H1 (cell line): ENCODE results near the gene CKLF. TPM values are rescaled to one million over a fixed set of nuclear protein-coding genes. Genes with fewer than 3 reads are reported as not detected.
A peak's percentile ranks its signal among the peaks of the same experiment; 100 is the strongest.

Experiments used
- ASH2L ChIP-seq: fragments of 200-600, 300-600 bp; sonication (generic); IDR thresholded peaks from one replicate; pipeline ENCODE4 v1.7.1; 2017; ENCODE audit warnings: low read length
- BACH1 ChIP-seq: IDR thresholded peaks from 2 replicates; pipeline ENCODE4 v1.6.1; 2012; ENCODE audit warnings: low read length, improper control_type of control experiment
- BCL11A ChIP-seq, 2 experiments: IDR thresholded peaks; one replicate each; pipeline ENCODE4 v1.6.1; 2011; ENCODE audit warnings: low read depth in 2 of 2, low read length in 2 of 2, mild to moderate bottlenecking in 2 of 2
- CREB1 ChIP-seq: IDR thresholded peaks from 2 replicates; pipeline ENCODE4 v1.6.1; 2012; ENCODE audit warnings: inconsistent platforms
- E2F6 ChIP-seq: IDR thresholded peaks from 2 replicates; pipeline ENCODE4 v1.6.1; 2012; ENCODE audit warnings: inconsistent platforms
- JUND ChIP-seq: IDR thresholded peaks from 2 replicates; pipeline ENCODE4 v1.6.1; 2011; ENCODE audit warnings: mild to moderate bottlenecking, improper control_type of control experiment, low read length
- MAFK ChIP-seq: IDR thresholded peaks from 2 replicates; pipeline ENCODE4 v1.6.1; 2012; ENCODE audit warnings: low read depth, mild to moderate bottlenecking, improper control_type of control experiment, low read length
- NANOG ChIP-seq: IDR thresholded peaks from 2 replicates; pipeline ENCODE4 v1.6.1; 2011; ENCODE audit warnings: low read length, low read depth, mild to moderate bottlenecking, inconsistent platforms; ENCODE audit not compliant: insufficient read depth, poor library complexity, severe bottlenecking
- NRF1 ChIP-seq: IDR thresholded peaks from 2 replicates; pipeline ENCODE4 v1.6.1; 2011; ENCODE audit warnings: mild to moderate bottlenecking, low read depth, low read length, improper control_type of control experiment
- RAD21 ChIP-seq, 2 experiments: IDR thresholded peaks in 1 of 2; conservative IDR thresholded peaks in 1 of 2; 2 replicates each; pipeline ENCODE4 v1.6.1; 2011; ENCODE audit warnings: low read depth in 2 of 2, low read length in 2 of 2, improper control_type of control experiment in 1 of 2, inconsistent platforms in 1 of 2, mild to moderate bottlenecking in 1 of 2, moderate library complexity in 1 of 2
- USF2 ChIP-seq: IDR thresholded peaks from 2 replicates; pipeline ENCODE4 v1.6.1; 2011; ENCODE audit warnings: low read length, improper control_type of control experiment
- YY1 ChIP-seq: IDR thresholded peaks from 2 replicates; pipeline ENCODE4 v1.6.1; 2011; ENCODE audit warnings: low read depth, mild to moderate bottlenecking, low read length
- polyA plus RNA-seq, 7 experiments: library from polyadenylated mRNA; depleted of rRNA in 3 of 7; stranded (reverse) in 5 of 7; unstranded in 2 of 7; fragments of >200 nt in 5 of 7; fragments of 200-250 nt in 2 of 7; gene quantifications; 1 replicate in 5 of 7; 2 replicates in 1 of 7; 4 replicates in 1 of 7; pipeline versions ENCODE4 v1.2.1 to v1.2.3, GENCODE V29; 2011 to 2013; ENCODE audit warnings: missing spikeins in 2 of 7, mixed read lengths in 2 of 7
- total RNA-seq: library from RNA; stranded (reverse); fragmentation: NEBNext Ultra II Directional; extraction: Animal tissue kit (Norgen Biotek cat#: 25700); gene quantifications from 2 replicates; pipeline ENCODE4 v1.2.1, GENCODE V29; 2021
- TF ChIP-seq, protein P1 (sequence below): IDR thresholded peaks from 2 replicates; pipeline ENCODE4 v1.6.1; 2012; ENCODE audit warnings: low read length, inconsistent platforms
- TF ChIP-seq, protein P2 (sequence below): IDR thresholded peaks from 2 replicates; pipeline ENCODE4 v1.6.1; 2012; ENCODE audit warnings: inconsistent platforms

Gene CKLF
- total and polyA plus RNA-seq, 2 of the 8 experiments (the other 6 are each of a cell fraction or from before 2014, with no cell fraction given) = 21.1 to 63.5 TPM

DNA sequence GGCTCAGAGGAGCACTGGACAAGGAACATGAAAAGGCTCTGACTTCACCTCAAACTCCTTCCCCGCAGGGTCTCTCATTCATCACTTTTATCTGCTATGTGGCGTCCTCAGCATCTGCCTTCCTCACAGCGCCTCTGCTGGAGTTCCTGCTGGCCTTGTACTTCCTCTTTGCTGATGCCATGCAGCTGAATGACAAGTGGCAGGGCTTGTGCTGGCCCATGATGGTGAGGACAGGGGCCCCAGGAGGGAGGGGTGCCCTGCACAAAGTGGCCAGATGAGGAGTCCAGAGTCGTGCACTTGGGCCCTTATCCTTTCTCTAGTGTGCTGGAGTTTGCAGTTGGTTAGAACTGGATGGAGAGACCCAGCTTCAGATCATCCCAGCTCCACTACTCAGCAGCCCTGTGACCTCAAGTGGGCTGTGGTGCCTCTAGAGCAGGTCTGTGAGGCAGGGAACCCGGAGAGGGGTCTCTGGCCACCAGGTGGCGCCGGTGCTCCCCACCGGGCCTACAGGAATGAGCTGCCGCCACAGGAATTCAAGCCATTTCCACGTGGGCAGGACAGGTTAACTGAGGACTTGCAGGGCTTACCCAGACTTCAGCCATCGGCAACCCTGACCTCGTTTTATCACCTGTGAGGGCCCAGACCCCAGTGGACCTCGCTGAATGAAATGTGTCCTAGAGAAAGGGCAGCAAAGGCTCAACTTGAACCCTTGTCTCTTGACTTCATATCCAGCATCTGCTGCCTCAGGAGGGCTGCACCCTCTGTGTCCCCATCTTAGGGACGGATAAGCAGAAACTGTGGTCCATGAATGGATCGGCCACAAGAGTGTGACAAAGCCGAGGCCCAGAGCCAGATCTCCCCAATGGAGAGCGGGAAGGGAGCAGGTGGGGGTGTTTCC, 56.1 kb downstream of the CKLF start (continued):
- TF ChIP-seq JUND (no peak), BACH1 (peak; percentile 58), BCL11A (IDR thresholded peaks at IDR 0.05; ENCODE audit: low read depth in 2 of 2, low read length in 2 of 2) (no peak), E2F6 (peak; percentile 87), CREB1 (peak; percentile 18; the same call in 1 of the 2 replicates), YY1 (peak; percentile 28; the same call in 1 of the 2 replicates), MAFK (no peak), USF2 (no peak; the same call in 1 of the 2 replicates), RAD21 (IDR thresholded peaks at IDR 0.05 in 1 of 2, conservative IDR thresholded peaks at IDR 0.05 in 1 of 2; ENCODE audit: low read depth in 2 of 2, low read length in 2 of 2) (peak; percentile 79 to 81), NANOG (no peak), NRF1 (0 out of 2 replicates have a peak, but pooled peaks have one; percentile 9), ASH2L (peak; percentile 25)
- TF ChIP-seq, protein P1, sequence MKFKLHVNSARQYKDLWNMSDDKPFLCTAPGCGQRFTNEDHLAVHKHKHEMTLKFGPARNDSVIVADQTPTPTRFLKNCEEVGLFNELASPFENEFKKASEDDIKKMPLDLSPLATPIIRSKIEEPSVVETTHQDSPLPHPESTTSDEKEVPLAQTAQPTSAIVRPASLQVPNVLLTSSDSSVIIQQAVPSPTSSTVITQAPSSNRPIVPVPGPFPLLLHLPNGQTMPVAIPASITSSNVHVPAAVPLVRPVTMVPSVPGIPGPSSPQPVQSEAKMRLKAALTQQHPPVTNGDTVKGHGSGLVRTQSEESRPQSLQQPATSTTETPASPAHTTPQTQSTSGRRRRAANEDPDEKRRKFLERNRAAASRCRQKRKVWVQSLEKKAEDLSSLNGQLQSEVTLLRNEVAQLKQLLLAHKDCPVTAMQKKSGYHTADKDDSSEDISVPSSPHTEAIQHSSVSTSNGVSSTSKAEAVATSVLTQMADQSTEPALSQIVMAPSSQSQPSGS = peak; percentile 64; the same call in 1 of the 2 replicates
- TF ChIP-seq, protein P2, sequence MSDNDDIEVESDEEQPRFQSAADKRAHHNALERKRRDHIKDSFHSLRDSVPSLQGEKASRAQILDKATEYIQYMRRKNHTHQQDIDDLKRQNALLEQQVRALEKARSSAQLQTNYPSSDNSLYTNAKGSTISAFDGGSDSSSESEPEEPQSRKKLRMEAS = peak; percentile 96
